CD4-positive, alpha-beta T cell (primary cell): ENCODE measurements around the gene GABPB2. TPM values are rescaled to one million over a fixed set of nuclear protein-coding genes. Genes with fewer than 3 reads are reported as not detected.
A peak's percentile ranks its signal among the peaks of the same experiment; 100 is the strongest.

Source experiments
- ATAC-seq: fragments of 200-7000 bp; cut with Tn5 transposase; one replicate; pipeline ENCODE4 v1.10.0; 2022; ENCODE audit warnings: mild to moderate bottlenecking; ENCODE audit not compliant: poor library complexity
- CTCF ChIA-PET: fragments of 350-600 bp; sonication (Branson Sonifier 250); formaldehyde crosslinking; loops from one replicate; lab custom pipeline; 2021; ENCODE audit warnings: antibody characterized with exemption, inconsistent platforms; lab: Charles Lee
- POLR2A ChIA-PET: fragments of 350-600 bp; sonication (Branson Sonifier 250); formaldehyde crosslinking; loops from one replicate; lab custom pipeline; 2021; ENCODE audit warnings: antibody characterized with exemption, inconsistent platforms; lab: Charles Lee
- DNase-seq, 14 experiments: peaks; one replicate each; pipeline ENCODE4 v3.0.0-alpha.2; 2013 to 2020; ENCODE audit warnings: mixed read lengths in 2 of 14
- H3K27ac ChIP-seq, 2 donors: one replicate each; pipeline versions ENCODE4 v1.5.1 to v1.7.0; 2013; ENCODE audit warnings: low read length in 2 of 2, low read depth in 1 of 2, mild to moderate bottlenecking in 1 of 2
- H3K27me3 ChIP-seq, 2 experiments: 1 replicate in 1 of 2; 2 replicates in 1 of 2; pipeline versions ENCODE4 v1.6.1 to v1.7.0; 2013; ENCODE audit warnings: low read length in 2 of 2, control low read depth in 1 of 2, mild to moderate bottlenecking in 1 of 2, moderate library complexity in 1 of 2; ENCODE audit not compliant: insufficient read depth in 2 of 2, control insufficient read depth in 1 of 2
- H3K36me3 ChIP-seq: one replicate; pipeline ENCODE4 v1.6.1; 2013; ENCODE audit warnings: low read length, control low read depth; ENCODE audit not compliant: insufficient read depth
- H3K4me1 ChIP-seq: one replicate; pipeline ENCODE4 v1.6.1; 2013; ENCODE audit warnings: low read length, control low read depth; ENCODE audit not compliant: insufficient read depth
- H3K4me3 ChIP-seq: one replicate; pipeline ENCODE4 v1.5.1; 2013; ENCODE audit warnings: mild to moderate bottlenecking, low read length, moderate library complexity
- H3K9me3 ChIP-seq, 2 experiments: 1 replicate in 1 of 2; 2 replicates in 1 of 2; pipeline versions ENCODE4 v1.6.1 to v1.7.0; 2013; ENCODE audit warnings: low read length in 2 of 2, mild to moderate bottlenecking in 2 of 2, control low read depth in 1 of 2, moderate library complexity in 1 of 2; ENCODE audit not compliant: control insufficient read depth in 1 of 2, insufficient read depth in 1 of 2
- H3K27ac Mint-ChIP-seq: one replicate; pipeline ENCODE4 v1.8.0; 2020; ENCODE audit warnings: mixed read lengths
- H3K27me3 Mint-ChIP-seq: one replicate; pipeline ENCODE4 v1.8.0; 2021; ENCODE audit warnings: mixed read lengths
- H3K36me3 Mint-ChIP-seq: one replicate; pipeline ENCODE4 v1.8.0; 2021; ENCODE audit warnings: low read depth, mixed read lengths
- H3K4me1 Mint-ChIP-seq: one replicate; pipeline ENCODE4 v1.8.0; 2021; ENCODE audit warnings: low read depth, mixed read lengths
- H3K4me3 Mint-ChIP-seq: one replicate; pipeline ENCODE4 v1.8.0; 2020; ENCODE audit warnings: mild to moderate bottlenecking, mixed read lengths
- H3K9me3 Mint-ChIP-seq: one replicate; pipeline ENCODE4 v1.8.0; 2020; ENCODE audit warnings: mixed read lengths
- intact Hi-C, 2 experiments: fragments of 100-400 bp; cut with DNase I in 1 of 2; cut with micrococcal nuclease in 1 of 2; formaldehyde crosslinking; loops; one replicate each; pipeline versions ENCODE4 v1.15.1 to v1.9.0; 2023 to 2025; cut with DNase I, micrococcal nuclease
- total RNA-seq, 174 experiments: library from RNA in 2 of 174; stranded (reverse) in 2 of 174; gene quantifications; one replicate each; pipeline ENCODE4 v1.2.3 and lab custom pipeline; 2021 to 2026
- TF ChIP-seq, protein P1 (sequence below): fragments of 200-600 bp; IDR thresholded peaks from one replicate; pipeline ENCODE4 v1.8.0; 2022; ENCODE audit warnings: antibody characterized with exemption, mild to moderate bottlenecking

The GABPB2 gene
- total RNA-seq, 2 experiments from 2014 or later, result 23.7 to 25.5 TPM

DNA sequence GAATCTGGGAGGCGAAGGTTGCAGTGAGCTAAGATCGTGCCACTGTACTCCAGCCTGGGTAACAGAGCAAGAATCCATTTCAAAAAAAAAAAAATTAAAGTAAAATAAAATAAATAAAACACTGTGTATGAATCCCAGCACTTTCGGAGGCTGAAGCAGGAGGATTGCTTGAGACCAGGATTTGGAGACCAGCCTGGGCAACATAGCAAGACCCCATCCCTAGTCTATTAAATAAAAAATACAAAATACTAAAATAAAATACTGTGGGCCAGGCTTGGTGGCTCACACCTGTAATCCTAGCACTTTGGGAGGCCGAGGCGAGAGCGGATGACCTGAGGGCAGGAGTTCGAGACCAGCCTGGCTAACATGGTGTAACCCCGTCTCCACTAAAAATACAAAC is 38.4 kb upstream of the GABPB2 start:
- Histone ChIP-seq H3K36me3 (peaks cover 60% of the 10 kb centered on the region), H3K4me3 (no peak overlapping the region), H3K27me3 (no peaks in the 10 kb centered on the region), H3K27ac (no peak overlapping the region), H3K4me1 (no peaks in the 10 kb centered on the region), H3K9me3 (no peaks in the 10 kb centered on the region)
- ChIA-PET CTCF (interaction anchor here (1.6 kb wide), 1 partner anchor 68 kb away, joined by 4 read pairs; no protein-coding TSS in a partner anchor), POLR2A (interaction anchor here (0.7 kb wide), 1 partner anchor 17 kb away, joined by 3 read pairs; no protein-coding TSS in a partner anchor)
- Mint-ChIP-seq H3K9me3 (no peaks in the 10 kb centered on the region), H3K27ac (no peak overlapping the region), H3K36me3 (peaks cover 63% of the 10 kb centered on the region), H3K4me1 (peaks cover 9% of the 10 kb centered on the region), H3K4me3 (no peak overlapping the region), H3K27me3 (no peaks in the 10 kb centered on the region)
- TF ChIP-seq, protein P1, sequence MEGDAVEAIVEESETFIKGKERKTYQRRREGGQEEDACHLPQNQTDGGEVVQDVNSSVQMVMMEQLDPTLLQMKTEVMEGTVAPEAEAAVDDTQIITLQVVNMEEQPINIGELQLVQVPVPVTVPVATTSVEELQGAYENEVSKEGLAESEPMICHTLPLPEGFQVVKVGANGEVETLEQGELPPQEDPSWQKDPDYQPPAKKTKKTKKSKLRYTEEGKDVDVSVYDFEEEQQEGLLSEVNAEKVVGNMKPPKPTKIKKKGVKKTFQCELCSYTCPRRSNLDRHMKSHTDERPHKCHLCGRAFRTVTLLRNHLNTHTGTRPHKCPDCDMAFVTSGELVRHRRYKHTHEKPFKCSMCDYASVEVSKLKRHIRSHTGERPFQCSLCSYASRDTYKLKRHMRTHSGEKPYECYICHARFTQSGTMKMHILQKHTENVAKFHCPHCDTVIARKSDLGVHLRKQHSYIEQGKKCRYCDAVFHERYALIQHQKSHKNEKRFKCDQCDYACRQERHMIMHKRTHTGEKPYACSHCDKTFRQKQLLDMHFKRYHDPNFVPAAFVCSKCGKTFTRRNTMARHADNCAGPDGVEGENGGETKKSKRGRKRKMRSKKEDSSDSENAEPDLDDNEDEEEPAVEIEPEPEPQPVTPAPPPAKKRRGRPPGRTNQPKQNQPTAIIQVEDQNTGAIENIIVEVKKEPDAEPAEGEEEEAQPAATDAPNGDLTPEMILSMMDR, result no peak
- no peak for DNase-seq
- intact Hi-C loops, result no loop called here
- ATAC-seq, result no peak

DNA sequence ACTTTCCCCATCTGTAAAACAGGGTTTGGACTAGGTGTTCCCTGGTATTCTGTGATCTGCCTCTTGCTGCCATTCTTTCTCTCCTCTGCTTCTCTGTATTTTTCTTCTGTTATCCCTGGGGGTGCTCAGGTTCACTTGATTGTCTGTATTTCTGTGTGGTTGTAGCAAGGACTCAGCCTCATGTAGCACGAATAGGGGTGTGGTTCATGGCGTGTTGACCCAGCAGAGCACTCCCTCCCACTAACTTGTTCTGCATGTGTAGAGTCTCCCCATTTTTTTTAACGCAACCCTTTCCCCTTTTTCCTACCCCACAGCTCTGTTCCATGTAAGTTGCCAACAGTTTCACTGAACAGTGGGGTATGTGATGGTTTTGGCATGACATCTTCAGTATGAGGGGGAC is 35.4 kb upstream of the GABPB2 start:
- TF ChIP-seq, protein P1, result no peak
- CTCF ChIA-PET, result interaction anchor here (1.3 kb wide), 1 partner anchor 11 kb away, joined by 4 read pairs; no protein-coding TSS in a partner anchor
- ATAC-seq, result no peak
- H3K27ac Mint-ChIP-seq, result peak overlapping the region; percentile 52
- POLR2A ChIA-PET, result interaction anchor here (0.9 kb wide), 1 partner anchor 65 kb away, joined by 3 read pairs; no protein-coding TSS in a partner anchor
- peaks cover 37% of the 10 kb centered on the region for H3K36me3 Mint-ChIP-seq
- H3K27me3 Mint-ChIP-seq, result no peaks in the 10 kb centered on the region
- H3K27me3 ChIP-seq, result no peaks in the 10 kb centered on the region
- no peaks in the 10 kb centered on the region for H3K9me3 Mint-ChIP-seq
- no peak for DNase-seq
- H3K4me1 Mint-ChIP-seq, result peaks cover 9% of the 10 kb centered on the region
- H3K4me1 ChIP-seq, result no peaks in the 10 kb centered on the region
- H3K9me3 ChIP-seq, result no peaks in the 10 kb centered on the region
- intact Hi-C loops, result no loop called here
- no peak overlapping the region for H3K4me3 Mint-ChIP-seq
- H3K4me3 ChIP-seq, result no peak overlapping the region
- H3K27ac ChIP-seq, result no peak overlapping the region
- peaks cover 39% of the 10 kb centered on the region for H3K36me3 ChIP-seq

DNA sequence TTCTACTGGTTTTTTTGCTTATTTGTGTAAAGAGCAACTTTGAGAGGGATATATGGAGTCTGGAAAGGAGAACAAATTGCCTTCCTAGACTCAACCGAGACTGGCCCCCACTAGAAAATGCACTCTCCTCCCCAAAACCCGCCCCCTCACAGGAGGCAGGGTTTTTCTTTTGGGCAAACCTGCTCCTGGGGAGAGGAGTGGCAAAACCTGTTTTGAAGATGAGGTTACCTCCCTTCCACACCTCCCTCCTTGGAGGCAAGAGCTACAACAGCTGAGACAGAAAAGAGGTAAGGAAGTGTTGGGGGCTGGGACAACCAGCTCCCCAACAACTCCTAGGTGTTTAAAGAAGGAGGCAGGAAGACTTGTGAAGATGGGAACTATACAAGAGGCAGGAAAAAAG is 34.2 kb upstream of the GABPB2 start, which contains the start of gene BNIPL:
TSS of gene BNIPL (plus strand) at position 231 of the 400 bp plus-strand sequence. CDS start at position 371, 140 bp downstream.
- Histone ChIP-seq H3K4me1 (no peaks in the 10 kb centered on the region), H3K36me3 (peaks cover 28% of the 10 kb centered on the region), H3K4me3 (no peak within 1 kb of the TSS), H3K27ac (no peak within 1 kb of the TSS), H3K9me3 (no peaks in the 10 kb centered on the region), H3K27me3 (no peaks in the 10 kb centered on the region)
- H3K9me3 Mint-ChIP-seq, result no peaks in the 10 kb centered on the region
- H3K27me3 Mint-ChIP-seq, result no peaks in the 10 kb centered on the region
- H3K4me3 Mint-ChIP-seq, result no peak within 1 kb of the TSS
- intact Hi-C loops, result no loop called here
- H3K27ac Mint-ChIP-seq, result peak within 1 kb of the TSS; percentile 52
- TF ChIP-seq, protein P1, result no peak
- ChIA-PET CTCF (interaction anchor here (2.8 kb wide), 1 partner anchor 12 kb away, joined by 10 read pairs; no protein-coding TSS in a partner anchor), POLR2A (interaction anchor here (2.0 to 3.4 kb wide), 2 partner anchors 11 to 14 kb away, joined by 6 to 13 read pairs; partner anchors contain the start of gene C1orf56)
- H3K4me1 Mint-ChIP-seq, result peaks cover 9% of the 10 kb centered on the region
- H3K36me3 Mint-ChIP-seq, result peaks cover 25% of the 10 kb centered on the region
- ATAC-seq, result no peak
- no peak for DNase-seq
